Adipose tissue (tissue), 3 donors: ENCODE measurements around the gene PCSK6. TPM values are rescaled to one million over a fixed set of nuclear protein-coding genes. Genes with fewer than 3 reads are reported as not detected.
"Not testable (repeated sequence)": the region's sequence is repeated elsewhere in the genome, so short reads cannot be mapped to it uniquely, and the experiment has no call there.

ENCODE experiments used
- H3K27ac ChIP-seq: one replicate; pipeline ENCODE4 v1.5.1; 2013; ENCODE audit warnings: low read depth, low read length
- WGBS, 3 donors: extraction: QIAGEN DNeasy Blood & Tissue Kit; methylation state at CpG; one replicate each; pipeline ENCODE4 v1.1.7; 2013; 5-methylcytosine and 5-hydroxymethylcytosine counted together
- polyA plus RNA-seq, 3 donors: library from polyadenylated mRNA; stranded (reverse); fragments of 200-250 nt; gene quantifications; one replicate each; pipeline ENCODE4 v1.2.3, GENCODE V29; 2013
- donor health status: healthy with polysubstance abuse.
- donor health status: Bipolar disorder and iron deficiency.
- donor health status: healthy.

PCSK6 gene
- polyA plus RNA-seq, 3 donors: 1.5 to 13.2 (median 3.4) TPM

DNA sequence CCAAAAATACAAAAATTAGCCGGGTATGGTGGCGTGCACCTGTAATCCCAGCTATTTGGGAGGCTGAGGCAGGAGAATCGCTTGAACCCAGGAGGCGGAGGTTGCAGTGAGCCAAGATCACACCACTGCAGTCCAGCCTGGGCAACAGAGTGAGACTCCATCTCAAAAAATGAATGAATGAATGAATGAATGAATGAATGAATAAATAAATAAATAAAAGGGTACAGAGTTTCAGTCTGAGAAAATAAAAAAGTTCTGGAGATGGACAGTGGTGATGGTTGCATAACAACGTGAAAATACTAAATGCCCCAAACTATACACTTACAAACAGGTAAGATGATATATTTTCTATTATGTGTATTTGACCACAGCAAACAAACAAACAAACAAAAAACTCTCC, 34.7 kb downstream of the PCSK6 start:
- not testable (repeated sequence) for H3K27ac ChIP-seq
- 92 to 95% (median 93%) methylated on average over 5 of the region's 5 CpGs for WGBS, 3 donors

DNA sequence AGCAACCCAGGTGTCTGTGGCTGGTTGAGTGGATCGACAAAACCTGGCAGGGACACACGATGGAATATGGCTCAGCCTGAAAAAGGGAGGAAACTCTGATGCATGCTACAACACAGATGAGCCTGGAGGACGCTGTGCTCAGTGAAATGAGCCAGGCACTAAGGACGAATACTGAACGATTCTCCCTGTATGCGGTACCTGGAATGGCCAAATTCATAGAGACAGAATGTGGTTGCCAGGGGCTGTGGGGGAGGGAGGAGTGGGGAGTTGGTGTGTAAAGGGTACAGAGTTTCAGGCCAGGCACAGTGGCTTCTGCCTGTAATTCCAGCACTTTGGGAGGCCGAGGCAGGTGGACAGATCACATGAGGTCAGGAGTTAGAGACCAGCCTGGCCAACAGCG, 35.1 kb downstream of the PCSK6 start:
- WGBS, 3 donors: 80 to 90% (median 88%) methylated on average over 8 of the region's 8 CpGs
- H3K27ac ChIP-seq: no peak overlapping the region

DNA sequence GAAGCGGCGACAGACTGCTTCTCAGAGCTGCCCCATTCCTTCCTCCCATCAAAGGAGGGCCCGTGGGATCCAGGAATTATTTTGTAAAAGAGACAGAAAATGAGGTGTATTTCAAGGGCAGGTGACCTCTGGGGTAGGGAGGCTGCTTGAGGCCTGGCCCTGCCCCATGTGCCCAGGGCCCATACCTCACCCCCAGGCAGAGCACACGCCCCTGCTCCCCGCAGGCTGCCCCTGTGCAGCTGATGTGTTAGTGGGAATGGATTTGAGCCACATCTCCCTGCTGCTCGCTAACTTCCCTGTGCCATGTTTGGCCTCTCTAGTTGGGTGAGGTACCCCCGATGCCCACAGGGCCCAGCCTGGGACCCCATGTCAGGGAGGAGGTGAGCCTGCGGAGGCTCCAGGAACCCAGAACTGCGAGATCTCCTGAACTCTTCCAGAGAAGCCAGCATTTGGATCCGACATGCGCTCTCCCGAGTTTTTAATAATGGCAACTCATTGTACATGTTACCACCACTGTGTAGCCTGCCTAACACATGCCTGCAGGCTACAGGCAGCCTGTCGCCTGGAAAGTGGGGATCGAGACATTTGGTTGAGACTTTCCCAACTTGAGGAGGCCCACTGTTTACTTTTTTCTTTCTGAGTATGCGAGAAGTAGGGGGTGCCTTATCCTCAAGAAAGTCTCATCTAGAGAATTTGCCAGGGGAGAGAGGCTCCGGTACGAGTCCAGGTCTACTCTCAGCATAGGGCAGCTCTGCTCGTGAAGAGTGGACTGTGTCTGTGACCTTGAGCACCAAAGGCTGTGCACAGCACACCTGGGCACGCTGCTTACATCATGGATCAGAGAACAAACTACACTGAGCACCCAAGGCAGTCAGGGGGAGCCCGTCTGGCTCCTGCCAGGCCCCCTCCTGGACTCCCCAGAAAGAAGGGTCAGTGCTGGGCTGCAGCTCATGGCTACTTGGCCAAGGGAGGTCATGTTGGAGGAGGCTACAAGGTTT, 36.1 kb downstream of the PCSK6 start:
- no peak overlapping the region for H3K27ac ChIP-seq
- 80 to 96% (median 96%) methylated on average over 20 of the region's 20 CpGs for WGBS, 3 donors

DNA sequence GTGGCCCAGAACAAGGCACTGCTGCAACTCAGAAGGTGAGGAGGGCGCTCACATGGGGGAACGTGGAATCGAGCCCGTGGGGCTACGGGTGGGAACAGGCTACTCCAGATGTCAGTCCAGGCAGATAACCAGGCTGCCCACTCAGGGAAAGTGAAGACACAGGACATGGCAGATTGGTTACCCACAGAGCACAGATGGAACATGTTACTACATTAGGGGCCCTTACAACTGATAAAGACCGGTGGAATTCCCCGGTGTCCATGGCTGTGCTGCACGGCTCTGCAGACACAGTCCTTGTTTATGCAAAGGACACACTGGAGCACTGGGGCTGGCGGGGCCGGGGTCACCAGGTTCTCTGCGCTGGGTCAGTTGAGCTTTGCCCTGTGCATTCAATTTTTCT, 36.9 kb downstream of the PCSK6 start:
- 79 to 81% (median 80%) methylated on average over 11 of the region's 11 CpGs for WGBS, 3 donors

DNA sequence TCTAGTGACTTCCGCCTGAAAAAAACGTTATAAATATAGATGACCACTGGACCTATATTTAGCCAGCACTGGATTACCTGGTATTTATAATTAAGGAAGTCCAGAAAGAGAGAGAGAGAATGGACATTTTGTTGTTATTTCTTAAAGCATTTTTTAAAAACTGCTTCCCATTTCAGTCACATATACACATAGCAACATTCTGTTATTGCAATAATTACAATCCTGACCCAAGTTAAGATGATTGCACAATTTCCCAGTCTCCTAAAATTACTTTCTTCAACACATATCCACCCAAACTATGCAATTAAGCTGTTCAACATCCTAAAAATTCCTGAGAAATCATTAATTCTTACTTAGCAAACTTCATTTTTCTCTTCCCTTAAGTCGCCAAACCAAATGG, 37.7 kb downstream of the PCSK6 start:
- H3K27ac ChIP-seq: no peak overlapping the region

More for the DNA sequence above, 36.9 kb downstream of the PCSK6 start:
- H3K27ac ChIP-seq: no peak overlapping the region

DNA sequence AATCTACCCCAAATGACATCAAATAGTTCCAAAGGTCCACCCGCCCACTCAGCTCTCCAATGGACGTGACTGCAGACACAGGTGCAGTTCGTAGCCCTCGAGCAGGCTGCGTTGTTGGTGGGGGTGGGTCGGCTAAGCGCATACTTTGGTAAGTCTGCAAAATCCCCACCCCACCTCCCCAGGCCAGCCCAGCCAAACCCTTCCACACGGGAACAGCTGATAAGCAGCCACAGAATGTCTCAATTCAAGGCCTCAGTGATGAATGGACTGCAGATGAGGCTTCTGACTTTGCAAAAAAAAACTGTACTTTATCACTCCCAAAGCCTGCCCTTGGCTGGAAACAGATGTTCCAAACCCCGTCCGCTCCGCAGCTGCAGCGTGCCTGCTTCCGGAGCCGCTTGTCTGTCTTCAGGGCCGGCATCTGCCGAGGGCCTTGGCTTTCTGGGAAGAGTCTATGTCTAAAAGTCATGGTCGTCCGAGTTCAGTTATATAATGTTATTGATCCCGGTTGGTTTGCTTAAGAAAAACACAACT, 38.2 kb downstream of the PCSK6 start:
- 8 to 35% (median 11%) methylated on average over 19 of the region's 19 CpGs for WGBS, 3 donors
- no peak overlapping the region for H3K27ac ChIP-seq

More for the DNA sequence above, 37.7 kb downstream of the PCSK6 start:
- WGBS, 3 donors: 38 to 65% (median 45%) methylated on average over 3 of the region's 3 CpGs

DNA sequence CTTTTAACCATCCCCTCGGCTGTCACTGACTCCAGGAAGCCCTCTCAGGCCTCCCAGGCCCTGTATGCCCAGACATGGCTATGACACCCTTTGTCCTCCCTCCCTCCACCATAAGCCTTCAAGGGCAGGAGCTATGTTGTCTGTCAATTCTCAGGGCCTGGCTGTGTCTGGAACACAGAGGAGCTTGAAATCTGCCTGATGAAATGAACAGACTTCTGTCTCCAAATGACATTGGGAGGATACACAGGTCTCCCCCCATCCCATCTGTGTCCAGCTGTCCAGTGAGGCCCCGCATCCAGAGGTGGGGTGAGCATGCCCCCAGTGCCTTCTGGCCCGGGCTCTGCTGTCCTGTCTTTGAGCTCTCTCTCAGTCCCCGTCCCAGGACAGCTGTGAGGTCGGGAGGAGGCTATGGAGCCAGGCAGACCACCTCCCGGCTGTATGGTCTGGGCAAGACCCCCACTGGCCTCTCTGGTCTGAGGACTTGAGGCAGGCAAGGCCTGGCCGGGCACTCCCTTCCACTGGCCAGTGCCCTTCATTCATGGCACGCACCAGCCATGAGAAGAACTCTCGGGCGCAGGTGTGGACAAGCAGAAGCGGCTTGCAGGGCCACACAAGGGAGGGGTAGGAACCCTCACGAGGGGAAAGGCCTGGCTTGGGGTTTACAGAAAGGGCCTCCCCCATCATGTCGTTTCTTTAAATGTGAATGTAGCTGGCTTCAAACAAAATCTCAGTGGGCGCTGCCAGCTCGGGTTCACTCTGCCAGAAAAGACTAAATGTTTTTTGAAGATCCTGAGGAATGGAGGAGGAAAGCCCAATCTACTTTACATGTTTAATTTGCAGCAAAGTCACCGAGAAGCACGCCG, 38.9 kb downstream of the PCSK6 start:
- 67 to 79% (median 67%) methylated on average over 18 of the region's 18 CpGs for WGBS, 3 donors
- H3K27ac ChIP-seq: no peak overlapping the region

DNA sequence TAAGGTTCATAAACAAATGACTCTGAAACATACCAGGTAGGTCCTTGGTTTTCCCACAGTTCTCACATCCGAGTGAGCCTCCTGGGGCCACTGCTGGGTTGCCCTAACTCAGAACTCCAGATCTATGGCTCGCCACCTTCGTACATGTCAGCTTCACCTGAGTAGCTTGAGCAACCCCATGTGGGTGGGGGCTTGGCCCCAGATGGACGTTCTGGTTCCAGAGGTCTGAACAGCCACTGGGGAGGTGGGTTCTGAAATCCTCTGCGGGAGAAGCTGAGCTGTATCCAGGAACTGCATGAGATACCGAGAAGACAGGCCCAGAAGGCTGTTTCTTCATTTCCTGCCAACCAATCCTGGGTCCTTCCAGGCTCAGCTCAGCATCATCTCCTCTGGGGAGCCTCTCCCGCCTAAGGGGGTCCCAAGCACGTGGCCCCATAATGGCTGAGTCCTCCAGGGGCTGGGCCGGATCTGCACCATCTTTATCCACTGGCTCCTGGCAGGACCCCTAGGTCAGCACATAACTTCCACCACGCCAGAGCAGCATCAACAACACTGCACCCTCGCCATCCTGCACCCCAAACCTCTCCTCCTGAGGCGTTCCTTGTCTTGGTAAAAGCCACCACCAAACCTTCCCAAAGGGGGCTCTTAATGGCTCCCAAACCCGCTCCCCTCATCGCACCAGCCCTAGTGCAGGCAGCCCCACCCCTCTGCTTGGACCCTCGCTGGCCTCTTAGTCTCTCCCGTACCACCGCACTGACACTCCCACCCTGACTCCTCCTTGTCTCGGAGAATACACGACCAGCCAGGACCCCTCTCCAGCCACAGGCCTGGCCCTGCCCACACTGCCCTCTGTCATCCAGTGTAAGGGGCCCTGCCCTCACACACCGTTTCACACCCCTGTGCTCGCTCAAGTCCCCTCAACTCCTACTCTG, 39.8 kb downstream of the PCSK6 start:
- no peak overlapping the region for H3K27ac ChIP-seq

DNA sequence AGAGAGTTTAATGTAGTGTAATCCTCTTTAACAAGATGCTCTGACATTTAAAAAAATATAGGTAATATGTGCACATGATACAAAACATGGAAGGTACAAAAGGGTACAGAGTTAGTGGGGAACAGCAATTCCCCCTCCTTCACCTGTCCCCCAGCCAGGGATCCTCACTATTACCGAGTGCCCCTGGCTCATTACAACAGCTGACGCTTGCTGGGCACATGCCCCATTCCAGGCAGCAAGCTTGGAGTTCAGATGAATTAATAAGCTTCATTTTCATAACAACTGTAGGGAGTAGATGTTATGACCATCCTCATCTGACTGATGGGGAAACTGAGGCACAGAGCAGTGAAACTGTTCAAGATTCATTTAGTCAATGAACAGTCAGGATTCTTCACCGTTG, 41.2 kb downstream of the PCSK6 start:
- H3K27ac ChIP-seq: no peak overlapping the region
- WGBS, 3 donors: 92 to 100% (median 96%) methylated on average over 3 of the region's 3 CpGs

More for the DNA sequence above, 39.8 kb downstream of the PCSK6 start:
- WGBS, 3 donors: 81 to 92% (median 81%) methylated on average over 21 of the region's 21 CpGs

DNA sequence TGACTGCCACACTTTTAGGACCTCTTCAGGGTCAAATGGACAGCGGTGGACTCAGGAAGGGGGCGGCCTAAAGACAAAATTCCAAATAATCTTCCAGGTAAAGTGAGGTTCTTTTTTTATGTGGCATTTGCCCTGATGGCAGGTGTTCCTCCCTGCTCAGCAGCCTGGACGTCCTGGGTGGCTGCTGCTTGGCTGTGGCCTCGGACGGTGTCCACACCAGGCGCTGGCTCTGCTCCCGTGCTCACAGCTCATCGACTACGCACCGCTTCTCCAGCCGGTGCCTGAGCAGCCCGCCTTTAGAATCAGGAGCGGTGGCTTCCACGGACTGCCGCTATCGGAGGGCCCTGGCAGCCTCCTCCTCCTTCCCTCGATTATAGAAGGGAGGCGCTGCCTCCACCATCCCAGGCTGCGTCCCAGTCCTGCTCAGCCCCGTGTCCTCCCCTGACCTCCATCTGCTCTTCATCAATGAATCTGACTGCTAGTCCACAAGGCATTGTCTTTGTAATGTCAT, 41.9 kb downstream of the PCSK6 start:
- no peak overlapping the region for H3K27ac ChIP-seq
- WGBS, 3 donors: 92 to 96% (median 93%) methylated on average over 19 to 20 of the region's 20 CpGs

DNA sequence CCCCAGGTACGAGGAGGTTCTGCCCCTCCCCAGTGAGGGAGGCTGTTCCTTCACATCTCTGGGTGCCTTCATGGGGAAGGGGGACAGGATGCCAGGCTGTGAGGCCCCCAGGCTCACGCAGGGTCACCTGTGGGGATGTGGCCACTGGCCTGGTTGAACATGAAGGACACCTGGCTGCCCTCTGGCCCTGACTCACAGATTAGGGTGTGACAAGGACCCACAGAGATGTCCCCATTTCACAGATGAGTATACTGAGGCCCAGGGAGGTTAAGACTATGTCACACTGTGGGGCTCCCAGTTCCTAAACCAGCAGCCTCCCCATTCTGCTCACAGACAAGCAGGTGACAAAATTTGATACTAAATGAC, 42.4 kb downstream of the PCSK6 start:
- H3K27ac ChIP-seq: no peak overlapping the region
- WGBS, 3 donors: 85 to 88% (median 85%) methylated on average over 2 of the region's 2 CpGs

DNA sequence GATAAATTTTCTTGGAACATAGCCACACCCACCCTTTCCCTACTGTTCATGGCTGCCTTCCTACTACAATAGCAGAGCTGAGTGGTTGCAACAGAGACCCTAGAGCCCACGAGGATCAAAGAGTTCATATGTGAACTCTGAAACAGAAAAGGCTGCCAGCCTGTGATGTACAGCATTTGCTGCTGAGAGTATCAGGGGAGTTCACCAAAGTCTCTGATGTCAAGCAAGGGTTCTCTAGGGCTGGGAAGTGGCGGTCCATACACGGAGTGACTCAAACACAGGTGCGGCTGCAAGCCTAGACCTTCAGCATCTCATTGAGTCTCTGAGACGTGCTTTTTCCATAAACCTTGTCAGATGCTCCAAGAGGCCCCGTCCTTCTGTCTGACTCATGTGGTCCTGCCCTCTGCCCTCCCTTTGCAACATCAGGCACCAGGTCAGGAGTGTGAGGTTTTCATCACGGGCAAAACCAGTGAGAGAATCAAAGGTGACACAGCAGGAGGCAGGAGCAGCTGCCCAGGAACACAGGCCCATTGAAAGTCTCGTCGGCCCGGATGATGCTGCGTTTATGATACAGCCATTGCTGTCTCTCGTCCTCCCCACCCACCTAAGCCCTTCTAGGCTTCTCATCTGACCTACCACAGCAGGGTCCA, 42.9 kb downstream of the PCSK6 start:
- no peak overlapping the region for H3K27ac ChIP-seq
- 52 to 77% (median 62%) methylated on average over 12 of the region's 12 CpGs for WGBS, 3 donors

DNA sequence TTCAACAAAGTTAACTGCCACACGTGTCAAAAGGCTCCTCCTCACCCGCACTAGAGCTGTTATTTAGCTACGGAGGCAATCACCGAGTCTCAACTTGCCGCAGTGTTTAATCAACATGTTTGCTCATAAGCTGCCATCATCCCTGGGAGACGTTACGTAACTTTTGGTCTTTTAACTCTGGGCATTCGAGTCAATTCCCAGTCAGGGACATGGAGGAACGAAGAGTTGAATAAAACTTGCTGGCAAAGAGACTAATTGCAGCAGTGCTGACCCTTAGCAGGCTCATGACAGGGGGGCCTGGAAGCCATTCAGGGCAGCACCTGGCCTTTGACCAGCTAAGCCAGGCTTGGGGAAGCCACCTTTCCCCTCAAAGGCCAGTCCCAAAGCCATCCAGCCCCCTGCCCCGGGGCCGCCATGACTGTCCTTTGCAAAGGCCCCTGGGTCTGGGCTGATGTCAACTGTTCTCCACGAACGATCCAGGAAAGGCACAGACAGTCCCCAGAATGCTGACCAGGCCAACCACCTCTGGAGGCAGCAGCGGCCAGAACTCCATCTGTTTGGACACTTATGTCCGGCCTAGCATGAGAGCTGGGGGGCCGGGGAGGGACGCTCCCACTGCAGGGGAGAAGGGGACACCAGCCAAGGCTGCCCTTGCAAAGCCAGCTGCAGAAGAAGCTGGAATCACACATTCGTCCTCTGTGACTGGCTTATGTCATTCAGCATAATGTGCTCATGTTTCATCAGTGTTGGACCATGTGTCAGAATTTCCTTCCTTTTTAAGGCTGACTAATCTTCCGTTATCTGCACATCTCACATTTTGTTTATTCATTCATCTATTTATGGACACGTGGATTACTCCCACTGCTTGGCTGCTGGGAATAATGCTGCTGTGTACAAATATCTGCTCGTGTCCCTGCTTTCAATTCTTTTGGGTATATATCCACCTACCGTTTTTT, 43.7 kb downstream of the PCSK6 start:
- no peak overlapping the region for H3K27ac ChIP-seq
- 43 to 61% (median 55%) methylated on average over 22 of the region's 22 CpGs for WGBS, 3 donors

DNA sequence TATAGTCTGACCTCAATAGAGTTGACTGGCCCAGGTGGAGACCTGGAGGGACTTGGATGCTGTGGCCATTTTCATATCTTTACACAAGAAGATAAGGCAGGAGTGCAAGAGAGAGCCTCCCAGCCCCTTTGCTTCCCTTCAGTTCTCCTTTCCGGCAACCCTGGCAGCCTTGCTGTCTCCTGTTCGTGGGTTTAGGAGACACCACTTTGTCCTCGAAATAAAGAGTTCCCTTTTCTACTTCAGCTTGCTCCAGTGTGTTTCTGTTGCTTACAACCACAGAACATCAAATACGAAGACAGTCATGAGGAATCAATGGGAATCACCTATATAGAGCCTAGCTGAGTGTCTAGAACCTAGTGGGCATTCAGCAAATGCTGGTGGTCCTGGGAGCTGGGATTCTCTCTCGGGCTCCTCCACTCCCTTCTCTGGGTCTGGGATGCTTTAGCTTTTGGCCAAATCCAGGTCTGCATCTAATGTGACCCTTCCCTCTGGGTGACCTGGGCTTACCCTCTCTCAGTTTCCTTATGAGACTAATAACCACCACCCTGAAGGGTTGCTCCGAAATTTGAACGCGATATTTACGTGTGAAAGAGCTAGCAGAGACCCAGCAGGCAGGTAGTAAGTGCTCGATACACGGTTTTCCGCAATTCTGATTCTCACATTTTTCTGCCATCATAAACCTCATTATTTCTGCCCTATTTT, 44.5 kb downstream of the PCSK6 start:
- H3K27ac ChIP-seq: no peak overlapping the region
- whole genome bisulfite sequencing, 3 donors: 87 to 97% (median 90%) methylated on average over 12 of the region's 12 CpGs

DNA sequence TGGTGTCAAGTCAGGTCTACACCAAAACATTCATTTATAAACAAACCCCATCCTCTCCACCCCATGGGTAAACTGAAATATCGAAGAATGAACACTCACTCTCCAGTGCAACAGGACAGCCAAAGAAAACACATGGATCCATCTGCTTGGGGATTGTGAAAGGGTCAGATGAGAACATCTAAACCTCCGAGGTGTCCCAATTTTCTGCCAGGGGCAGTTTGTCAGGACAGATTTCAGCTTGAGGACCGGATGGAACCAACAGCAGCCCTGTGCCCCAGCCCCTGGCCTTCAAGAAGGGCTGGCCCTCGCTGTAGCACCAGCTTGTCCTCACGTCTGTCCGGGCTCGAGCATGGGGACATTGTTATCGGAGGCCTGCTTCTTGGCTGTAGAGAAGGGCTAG, 45.5 kb downstream of the PCSK6 start:
- 81 to 85% (median 83%) methylated on average over 8 of the region's 8 CpGs for WGBS, 3 donors
- H3K27ac ChIP-seq: no peak overlapping the region

DNA sequence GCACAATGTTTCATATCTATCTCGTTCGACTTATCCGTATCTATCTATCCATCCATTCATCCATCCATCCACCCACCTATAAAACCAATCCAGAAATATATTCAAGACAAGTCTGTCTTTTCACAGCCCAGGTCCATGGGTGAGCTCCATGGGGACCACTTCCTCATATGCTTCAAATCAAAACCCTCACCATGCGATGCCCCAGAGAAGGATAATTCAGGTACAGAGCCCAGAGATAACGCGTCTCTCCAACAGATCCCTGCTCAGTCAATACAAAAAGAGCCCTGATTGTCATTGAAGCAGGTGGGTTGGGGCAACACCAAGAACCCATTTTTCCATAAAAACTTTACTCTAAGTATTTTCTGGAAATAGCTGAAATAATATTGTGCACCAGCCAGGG, 47.2 kb downstream of the PCSK6 start:
- H3K27ac ChIP-seq: no peak overlapping the region
- 95 to 97% (median 95%) methylated on average over 6 of the region's 6 CpGs for WGBS, 3 donors
